Ammon's horn (tissue), 1 donor: ENCODE data around the gene NDUFS7.

Experiments
- DNase-seq: peaks from one replicate; pipeline ENCODE4 v3.0.0-alpha.2; 2016; ENCODE audit warnings: low spot score

Gene NDUFS7

DNA sequence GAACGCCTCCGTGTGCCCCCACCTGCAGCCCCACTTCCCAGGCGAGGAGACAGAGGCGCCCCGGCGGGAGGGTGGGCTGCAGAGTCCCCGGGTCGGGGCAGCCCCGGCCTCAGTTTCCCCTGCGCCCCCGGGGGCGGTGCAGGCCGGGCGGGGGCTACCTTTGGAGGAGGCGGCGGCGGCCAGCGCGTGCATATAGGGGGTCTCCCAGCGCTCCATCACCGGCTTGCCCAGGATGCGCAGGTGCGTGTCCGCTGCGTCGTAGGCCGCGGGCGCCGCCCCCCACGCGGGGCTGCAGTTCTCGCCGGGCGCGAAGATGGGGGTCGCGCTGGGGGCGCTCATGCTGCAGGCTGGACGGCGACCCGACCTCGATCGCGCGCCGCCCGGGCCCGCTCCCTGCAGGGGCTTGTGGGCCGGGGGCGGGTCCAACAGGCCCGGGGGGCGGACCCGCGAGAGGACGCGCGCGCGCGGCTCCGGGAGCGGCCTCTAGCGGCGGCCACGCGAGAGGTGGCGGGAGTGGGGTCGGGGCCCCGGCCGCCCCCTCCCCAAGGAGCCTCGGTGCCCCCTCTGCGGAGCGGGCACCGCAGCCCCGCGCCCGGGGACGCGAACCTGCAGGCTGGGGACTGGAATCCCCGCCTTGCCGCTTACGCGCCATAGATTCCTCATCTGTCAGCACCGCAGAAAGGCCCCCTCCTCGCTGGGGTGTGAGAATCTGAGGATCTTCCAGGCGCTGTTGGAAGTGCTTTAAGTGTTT is 17.6 kb downstream of the NDUFS7 start, which contains the start of gene GAMT:
Gene GAMT (minus strand): TSS at position 405 of the 751 bp plus-strand sequence. CDS start 66 bp downstream, at position 339.
- no peak for DNase-seq

DNA sequence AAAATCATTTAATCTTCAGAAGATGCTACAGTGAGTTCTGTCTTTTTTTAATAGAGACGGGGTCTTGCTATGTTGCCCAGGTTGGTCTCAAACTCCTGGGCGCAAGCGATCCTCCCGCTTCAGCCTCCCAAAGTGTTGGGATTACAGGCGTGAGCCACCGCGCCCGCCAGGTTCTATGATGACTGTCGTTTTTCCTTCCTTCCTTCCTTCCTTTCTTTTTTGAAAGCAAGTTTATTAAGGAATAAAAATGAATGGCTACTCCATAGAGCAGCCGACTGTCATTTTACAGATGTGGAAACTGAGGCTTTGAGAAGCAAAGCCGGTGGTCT is 18.1 kb downstream of the NDUFS7 start:
- no peak for DNase-seq

DNA sequence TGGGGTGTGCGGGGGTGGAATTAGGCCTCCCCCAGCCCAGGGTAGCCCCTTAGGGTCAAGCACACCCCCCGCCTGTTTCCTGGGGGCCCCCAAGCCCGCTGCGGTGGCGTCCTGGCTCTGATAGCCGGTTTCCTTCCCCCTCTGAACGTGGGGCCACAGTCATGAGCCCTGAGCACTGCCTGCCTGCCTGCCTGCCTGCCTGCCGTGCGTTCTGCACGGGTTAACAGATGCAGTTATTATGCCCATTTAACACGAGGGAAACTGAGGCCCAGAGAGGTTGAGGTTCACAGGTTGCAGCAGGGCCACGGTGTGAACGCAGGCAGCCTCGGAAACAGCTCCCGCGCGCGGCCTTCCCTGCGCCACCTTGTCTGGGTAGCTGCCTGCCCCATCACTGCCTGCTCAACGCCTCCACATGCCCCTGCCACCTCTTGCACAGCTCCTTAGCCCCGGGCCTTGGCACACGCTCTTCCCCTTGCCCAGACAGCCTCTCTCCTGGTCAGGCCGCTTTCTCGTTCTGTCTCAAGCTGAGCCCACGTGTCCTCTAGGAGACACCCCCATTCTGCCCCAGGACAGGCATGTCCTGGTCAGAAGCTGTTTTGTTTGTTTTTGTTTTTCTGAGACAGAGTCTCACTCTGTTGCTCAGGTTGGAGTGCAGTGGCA is 18.8 kb downstream of the NDUFS7 start:
- DNase-seq, result no peak

DNA sequence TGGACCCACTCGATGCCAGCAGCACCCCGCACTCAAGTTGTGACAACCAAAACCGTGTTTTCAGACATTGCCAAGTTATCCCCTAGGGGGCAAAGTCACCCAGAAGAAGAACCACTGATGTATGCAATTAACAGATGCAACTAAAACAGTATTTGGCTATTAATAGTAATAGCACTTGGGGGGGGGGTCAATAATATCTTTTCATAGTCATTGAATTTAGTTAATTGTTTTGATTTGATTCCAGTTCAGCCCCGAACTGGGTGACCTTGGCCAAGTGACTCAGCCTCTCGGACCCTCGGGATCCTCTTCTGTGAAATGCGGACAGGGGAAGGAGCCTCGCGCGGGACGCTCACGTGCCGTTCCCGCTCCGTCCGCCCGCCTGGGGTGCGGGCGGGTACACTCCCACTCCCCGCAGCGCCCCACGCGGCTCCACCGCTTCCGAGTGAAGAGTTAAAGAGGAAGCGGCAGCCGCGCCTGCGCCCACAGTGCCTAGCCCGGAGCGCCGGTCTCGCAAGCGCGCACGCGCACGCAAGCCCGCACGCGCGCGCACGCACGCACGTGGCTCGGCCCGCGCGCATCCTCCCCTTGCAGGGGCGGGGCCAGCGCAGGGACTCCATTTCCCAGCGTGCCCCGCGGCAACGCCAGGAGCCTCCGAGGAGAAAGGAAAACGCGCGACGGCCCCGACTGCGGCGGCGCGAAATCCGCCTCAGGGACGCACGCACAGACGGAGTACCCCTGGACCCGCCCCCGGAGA is 23.2 kb downstream of the NDUFS7 start:
- DNase-seq, result peak; percentile 96

DNA sequence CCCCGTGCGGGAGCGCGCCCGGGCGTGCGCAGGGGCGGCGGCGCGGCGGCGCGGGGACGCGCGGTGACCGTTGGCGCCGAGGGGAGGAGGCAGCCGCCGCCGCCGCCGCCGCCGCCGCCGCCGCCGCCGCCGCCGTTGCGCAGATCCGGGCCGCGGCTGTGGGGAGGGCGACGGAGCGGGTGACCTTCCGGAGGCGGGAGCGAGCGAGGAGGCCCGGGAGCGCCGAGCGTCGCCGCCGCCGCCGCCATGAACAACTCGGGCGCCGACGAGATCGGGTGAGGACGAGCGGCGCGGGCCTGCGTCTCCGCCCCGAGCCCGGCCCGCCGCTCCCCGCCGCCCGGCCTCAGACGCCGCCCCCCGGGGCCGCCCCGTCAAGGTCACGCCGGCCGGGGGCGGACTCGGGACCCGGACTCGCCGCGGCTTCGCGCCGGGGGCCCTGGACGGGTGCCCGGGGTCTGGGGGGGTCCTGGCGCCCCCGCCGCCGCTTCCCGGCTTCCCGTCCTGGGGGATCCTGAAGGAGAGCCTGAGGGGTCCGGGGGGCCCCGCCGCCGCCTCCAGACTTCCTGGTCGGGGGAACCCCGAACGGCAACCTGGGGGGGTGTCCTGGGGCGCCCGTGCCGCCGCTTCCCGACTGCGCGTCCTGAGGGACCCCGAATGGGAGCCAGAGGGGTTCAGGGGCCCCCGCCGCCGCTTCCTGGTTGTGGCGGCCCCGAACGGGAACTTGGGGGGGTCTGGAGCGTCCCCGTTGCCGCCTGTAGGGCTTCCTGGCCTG is 24.0 kb downstream of the NDUFS7 start, which contains the start of gene DAZAP1:
Gene DAZAP1 (plus strand): TSS at position 59 of the 772 bp plus-strand sequence. CDS start 188 bp downstream, at position 247.
- DNase-seq, result no peak

DNA sequence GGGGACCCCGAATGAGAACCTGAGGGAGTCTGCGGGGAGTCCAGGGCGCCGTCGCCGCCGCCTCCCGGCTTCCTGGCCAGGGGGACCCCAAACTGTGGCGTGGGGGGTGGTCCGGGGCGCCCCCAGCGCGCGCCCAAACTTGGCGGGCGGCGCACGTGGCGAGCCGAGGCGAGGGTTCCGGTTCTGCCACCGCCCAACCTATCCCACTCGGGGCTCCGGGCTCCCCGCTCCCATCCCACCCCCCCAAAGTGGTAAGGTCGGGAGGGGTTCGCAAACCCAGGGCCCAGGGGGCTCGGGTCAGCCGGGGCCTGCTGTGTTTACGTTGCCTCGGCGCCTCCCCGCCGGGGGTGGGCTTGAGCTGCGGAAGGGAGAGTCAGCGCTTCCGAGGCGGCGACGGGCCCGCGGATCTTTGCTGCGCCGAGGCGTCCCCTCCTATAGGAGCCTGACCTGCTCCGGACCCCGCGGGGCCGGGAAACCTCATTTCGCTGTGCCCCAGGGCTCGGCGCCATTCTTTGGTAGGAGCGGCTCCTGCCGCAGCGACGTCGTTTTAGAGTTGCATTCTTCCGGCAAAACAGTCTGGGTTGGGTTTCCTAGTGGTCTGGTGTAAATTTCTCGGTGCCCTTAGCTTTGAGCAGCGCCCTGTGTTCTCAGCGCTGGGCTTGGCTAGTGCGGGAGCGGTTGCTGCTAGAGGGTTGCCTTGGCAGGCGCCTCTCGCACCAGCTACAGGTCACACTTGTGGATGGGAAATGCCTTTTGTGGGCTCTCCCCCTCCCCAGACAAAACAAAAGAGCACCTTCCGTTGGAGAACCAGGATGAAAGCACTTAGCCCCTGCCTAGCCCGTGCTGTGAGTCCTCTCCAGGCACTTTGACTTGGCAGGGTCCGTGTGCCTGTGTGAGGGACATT is 24.8 kb downstream of the NDUFS7 start:
- no peak for DNase-seq

DNA sequence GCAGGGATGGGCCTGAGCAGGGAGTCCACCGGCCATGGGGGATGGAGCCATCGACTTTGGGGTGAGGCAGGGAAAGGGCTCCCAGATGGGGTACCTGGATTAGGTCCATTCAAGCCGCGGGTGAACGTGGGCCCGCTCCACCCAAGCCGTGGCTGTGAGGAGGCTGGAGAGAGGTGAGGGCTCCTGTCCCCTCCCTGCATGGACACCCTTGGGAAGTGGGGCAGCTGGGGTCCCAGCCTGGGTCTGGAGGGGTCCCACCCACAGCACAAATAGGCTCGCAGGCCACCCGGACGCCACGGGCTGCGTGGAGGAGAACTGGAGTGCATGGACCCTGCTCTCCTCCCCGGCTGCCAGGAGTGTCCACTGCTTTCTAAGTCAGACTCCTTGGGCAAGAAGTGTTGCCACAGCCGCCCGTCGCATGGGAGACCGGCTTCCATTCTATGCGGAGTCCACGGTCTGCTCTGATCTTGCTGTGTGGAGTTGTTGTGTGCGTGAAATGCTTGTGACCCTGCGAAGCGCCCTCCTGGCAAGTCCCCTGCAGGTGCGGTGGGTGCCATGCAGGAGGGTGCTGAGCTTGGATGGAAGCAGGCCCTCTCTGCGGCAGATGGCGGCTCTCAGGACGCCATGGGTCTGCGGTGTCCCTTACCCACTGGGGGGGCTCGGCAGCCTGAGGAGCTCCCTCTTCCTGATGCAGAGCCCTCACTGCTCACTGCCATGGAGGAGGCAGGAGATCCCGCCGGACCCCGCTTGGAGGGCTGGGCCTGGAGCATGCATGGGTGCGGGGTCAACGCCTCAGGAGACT is 25.7 kb downstream of the NDUFS7 start:
- DNase-seq, result no peak

DNA sequence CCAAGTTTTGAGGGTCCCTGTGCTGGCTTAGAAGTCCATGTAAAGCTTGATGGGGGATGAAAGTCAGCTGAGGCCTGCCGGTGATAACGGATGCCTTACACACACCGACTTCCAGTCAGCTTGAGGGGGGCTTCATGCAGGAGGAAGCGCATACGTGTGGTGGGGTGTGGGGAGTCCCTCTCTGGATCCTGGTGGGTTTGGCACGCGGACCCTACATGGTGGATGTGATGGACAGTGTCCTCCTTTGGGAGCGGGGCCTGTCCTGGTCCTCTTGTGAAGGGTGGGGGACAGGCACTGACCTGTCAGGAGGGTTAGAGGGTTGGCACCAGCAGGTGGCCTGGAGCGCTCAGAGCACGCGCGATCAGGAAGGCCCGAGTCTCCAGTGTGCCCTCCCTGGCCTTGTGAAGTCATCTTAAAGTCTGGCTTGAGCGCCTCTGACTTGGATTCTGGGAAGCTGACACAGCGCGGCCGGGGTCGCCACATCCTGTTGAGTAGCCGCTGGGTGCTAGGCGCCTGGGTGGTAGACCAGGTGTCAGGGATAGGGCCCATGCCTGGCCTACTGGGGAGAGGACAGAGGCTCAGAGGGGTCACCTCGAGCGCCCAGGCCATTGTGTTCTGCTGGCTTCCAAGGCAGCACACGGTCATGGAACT is 26.6 kb downstream of the NDUFS7 start:
- no peak for DNase-seq

DNA sequence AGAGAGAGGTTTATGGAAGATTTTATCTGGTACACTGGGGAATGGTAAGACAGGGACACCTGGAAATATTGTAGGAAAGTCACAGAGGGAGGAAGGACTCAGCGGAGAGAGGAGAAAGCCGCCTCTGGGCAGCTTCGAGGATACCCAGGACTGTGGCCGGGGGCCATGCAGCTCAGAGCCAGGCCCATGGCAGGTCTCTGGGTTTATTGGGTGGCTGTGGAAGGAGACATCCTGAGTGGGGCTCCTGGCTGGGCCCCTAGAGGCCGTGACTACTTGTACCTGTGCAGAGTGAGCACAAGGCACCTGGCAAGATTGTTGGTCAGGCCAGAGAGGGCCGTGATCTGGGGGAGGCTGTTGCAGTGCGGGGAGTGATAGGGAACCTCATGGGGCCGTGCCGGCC is 27.1 kb downstream of the NDUFS7 start:
- DNase-seq, result no peak

DNA sequence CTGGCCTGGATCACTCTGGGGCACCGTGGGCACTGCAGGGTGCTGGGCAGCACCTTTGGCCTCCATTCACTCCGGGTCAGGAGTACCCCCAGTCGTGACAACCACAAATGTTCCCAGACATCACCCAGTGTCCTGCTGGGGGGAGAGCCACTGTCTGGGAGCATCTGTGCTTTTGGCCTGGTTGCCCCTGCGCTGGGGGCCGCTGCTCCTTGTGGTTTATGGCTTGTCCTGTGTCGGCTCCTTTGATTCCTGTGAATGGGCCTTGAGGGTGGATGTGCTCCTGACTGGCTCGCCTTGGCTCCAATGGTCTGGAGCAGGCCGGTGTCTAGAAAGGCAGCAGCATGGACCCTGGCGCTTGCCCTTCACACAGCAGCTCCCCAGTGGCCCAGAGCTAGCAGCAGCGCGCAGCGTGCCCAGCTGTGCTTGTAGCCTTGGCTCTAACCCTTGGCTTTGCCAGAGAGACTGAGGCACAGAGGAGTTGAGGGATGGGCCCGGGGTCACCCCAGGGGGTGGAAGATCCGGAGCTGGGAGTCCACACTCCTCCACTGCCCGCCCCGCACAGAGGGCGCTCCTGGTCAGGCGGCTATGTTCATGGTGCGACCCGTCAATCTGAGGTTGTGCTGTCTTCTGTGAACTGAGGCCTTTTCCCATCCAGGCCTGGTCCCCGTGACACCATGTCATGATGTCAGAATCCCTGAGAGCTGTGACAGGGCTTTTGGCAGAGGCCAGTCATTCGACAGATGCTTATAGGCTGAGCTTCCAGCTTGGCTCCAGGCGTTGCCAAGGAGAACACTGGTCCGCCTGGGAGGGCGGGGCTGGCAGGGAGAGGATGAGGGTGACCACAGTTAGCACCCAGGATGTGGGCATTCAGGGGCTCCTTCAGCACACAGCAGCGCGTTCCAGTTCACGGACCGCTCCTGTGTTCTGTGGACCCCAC is 27.8 kb downstream of the NDUFS7 start:
- DNase-seq, result peak; percentile 97

DNA sequence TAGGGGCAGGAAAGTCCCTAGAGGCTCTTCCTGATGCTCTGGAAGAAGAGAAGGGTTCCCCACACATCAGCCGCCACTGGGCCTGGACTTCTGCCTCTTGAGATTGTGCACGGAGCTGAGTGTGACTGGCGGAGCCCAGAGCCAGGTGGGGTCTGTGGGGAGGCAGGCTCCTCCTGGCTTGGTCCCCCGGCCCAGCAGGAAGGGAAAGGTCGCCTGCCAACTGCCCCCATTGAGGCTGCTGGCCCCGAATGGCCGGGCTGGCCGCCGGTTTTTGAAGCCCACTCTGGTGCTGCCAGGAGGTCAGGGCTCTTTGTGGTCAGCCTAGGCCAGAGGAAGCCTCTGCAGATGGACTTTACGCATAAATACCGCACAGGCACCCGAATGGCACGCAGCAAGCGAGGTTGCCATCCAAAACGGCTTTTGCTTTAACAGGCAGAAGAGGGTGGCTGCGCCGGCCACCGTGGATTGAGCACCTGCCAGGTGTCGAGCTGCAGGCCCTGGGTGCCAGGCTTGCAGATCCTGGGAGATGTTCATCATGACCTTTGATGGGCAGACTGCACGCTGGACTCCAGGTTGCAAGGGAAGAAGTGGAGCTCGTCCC is 28.7 kb downstream of the NDUFS7 start:
- DNase-seq, result no peak

DNA sequence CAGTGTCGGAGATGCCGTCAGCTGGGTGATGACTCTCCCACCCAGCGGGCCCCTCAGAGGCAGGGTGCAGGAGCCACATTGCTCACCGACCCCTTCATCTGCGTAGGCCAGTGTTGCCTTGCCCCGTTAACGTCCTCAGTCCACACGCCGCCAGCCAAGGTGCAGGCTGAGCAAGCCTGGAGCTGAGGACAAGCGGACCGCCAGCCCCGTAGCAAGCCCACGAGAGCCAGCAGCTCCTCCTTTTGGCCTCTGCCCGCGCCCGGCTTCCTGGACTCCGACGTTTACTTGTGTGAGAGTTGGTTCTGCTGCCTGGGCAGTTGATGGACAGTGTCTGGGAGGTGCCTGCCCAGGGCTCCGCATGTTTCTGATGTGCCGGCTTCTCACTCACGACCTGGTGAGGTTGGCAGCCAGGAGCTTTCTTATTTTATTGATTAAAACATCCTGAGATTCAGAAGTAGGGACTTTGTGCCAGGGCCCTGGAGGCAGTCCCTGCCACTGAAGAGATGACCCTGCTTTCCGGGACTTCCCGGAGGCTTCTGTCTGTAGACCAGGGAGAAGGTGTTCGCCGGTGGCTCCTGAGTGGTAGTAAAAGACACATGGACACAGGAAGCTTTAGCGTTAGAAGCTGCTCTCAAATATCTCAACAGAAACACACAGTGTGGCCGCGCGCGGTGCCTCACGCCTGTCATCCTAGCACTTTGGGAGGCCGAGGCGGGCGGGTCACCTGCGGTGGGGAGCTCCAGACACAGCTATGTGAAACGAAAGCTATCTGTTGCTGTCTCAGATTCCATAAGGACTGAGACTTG is 29.5 kb downstream of the NDUFS7 start:
- no peak for DNase-seq

DNA sequence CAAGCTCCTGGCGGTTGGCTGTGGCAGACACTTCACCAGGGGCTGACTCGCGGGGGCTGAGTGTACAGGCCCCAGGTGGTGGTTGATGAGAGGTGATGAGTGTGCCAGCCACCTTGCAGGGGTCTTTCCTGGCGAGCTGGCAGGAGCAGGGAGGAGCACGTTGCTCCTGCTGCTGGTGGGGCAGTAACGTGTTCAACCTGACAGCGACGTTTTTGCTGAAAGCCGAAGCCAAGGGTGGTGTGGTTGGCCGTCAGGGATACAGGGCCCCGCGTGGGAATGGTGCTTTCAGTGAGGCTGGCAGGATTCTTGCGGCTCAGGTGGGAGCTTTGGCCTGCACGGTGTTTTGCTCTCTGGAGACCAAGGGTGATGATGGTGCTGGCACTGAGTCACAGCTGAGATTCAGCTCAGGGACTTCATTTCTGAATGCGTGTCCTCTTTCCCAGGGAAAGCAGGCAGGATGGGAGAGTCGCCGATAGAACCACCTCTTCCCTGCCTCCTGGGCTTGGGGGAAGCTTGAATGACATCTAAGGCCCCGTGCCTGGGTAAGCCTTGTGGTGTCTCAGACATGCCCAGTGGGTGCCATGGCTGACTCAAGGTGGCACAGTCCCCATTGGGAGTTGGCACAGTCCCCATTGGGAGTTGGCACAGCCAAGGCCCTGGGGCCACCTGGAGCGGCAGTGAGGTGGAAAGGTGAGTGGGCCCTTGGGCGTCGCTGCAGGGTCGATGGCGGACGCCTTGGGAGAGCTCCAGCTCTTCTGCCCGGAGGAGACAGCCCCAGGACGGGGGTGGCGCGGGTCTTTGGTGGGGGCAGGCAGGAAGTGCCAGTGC is 32.5 kb downstream of the NDUFS7 start:
- no peak for DNase-seq

DNA sequence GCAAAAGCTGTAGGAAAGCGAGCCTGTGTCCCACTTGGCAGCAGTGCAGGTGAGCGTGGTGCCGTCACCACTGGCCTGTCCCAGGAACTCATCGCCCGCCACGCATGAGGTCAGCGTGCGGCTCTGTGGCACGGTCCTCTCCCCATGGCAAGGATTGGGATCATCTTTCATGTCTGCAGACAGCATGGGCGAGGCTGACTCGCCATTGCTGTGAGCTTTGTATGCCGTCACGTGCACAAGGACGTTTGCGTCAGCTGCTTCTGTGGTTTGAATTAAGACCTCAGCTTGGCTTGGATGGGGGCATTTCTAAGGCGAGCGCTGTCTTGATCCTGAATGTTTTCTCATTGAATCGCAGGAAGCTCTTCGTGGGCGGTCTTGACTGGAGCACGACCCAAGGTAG is 33.4 kb downstream of the NDUFS7 start:
- no peak for DNase-seq

DNA sequence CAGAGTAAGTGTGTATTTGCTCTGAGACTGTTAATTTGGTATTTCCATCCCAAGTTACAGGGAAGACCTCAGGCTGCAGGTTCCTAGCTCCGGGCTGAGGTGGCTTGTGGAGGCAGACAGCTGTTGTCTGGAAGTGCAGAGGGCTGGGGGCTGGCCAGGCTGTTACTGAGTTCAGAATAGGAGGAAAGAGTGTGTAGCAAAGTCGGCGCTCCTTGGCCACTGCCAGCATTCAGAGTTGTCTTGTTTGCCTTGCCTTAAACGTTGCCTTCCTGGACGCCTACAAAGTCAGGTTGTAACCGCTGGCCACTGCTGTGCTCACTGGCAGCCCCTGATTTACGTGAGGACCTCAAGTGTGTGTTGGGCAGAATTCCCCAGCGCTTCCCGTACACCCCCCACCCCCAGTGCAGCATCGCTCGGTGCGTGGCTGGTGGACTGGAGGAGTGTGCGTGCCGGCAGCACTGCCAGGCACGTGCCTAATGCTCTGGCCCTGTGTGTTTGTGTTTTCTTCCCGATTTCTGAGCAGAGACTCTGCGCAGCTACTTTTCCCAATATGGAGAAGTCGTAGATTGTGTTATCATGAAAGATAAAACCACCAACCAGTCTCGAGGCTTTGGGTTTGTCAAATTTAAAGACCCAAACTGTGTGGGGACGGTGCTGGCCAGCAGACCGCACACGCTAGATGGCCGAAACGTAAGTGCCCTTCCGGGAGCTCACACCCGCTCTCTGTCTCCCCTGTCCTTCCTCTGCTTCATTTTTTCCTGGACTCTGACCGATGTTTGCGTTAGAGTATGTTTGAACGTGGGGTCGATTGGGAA is 34.2 kb downstream of the NDUFS7 start:
- DNase-seq, result no peak

DNA sequence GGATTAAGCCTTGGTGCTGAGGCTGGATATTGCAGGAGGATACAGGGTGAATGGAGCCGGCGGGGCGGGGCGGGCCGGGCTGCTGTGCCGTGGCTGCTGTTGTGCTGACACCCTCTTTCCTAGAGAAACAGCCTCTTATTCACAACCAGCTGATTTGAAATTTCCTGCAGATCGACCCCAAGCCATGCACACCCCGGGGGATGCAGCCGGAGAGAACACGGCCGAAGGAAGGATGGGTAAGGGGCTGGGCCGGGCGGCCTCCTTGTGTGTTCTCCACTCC is 34.7 kb downstream of the NDUFS7 start:
- no peak for DNase-seq
